Activated T-helper 1 cell treated with anti-CD3 and anti-CD28 coated beads, Interleukin-2, amount 50 U/mL, for 16 hours (primary cell): ENCODE results near the gene SFTA2.
"Not testable (repeated sequence)": the region's sequence is repeated elsewhere in the genome, so short reads cannot be mapped to it uniquely, and the experiment has no call there.

ENCODE experiments used
- DNase-seq, 2 donors: peaks; one replicate each; pipeline ENCODE4 v3.0.0-alpha.2; 2020; ENCODE audit warnings: low read depth in 1 of 2, low spot score in 1 of 2

The SFTA2 gene

DNA sequence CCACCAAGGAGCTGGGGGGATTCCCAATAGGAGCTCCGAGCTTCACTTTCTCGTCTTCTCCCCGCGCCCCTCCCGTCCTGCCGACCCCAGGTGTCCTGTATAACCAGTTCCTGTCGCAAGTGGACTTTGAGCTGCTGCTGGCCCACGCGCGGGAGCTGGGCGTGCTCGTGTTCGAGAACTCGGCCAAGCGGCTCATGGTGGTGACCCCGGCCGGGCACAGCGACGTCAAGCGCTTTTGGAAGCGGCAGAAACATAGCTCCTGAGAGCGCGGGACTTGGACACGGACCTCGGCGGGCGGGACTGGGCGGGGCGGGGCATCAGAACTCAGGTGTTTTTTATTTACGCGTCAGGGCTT, 18.3 kb downstream of the SFTA2 start:
- DNase-seq: no peak

DNA sequence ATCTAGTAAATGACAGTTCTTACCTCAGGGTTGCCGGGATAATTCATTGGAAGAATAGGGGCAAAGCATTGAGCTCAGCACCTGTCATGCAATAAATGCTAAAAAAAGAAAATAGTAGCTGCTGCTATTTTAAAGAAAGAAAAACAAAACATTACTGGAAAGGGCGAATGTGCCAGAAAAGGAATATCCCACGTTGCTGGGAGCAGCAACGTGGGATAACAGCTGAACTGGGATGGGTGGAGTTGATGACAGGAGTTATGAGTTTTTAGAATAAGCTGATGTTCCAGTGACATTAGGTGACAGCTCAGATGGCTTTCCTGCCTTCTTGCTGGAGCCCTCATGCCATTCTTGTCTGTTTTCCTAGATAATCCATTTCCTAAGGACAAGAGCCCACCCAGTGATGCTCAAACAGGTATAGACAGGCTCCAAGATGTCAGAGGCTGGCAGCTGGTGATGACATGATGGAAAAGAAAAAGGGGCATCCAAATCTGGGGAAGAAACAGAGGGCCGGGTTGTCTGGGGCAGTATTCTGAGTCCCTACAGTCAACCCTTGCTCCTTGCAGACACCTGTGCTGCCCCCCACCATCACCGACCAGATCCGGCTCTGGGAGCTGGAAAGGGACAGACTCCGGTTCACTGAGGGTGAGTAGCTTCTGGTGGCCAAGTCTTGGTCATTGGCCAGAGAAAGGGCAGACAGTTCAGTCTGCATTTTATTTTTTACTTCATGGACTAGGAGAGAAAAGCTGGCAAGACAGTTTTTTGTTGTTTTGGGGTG, 19.0 kb downstream of the SFTA2 start:
- DNase-seq: no peak

DNA sequence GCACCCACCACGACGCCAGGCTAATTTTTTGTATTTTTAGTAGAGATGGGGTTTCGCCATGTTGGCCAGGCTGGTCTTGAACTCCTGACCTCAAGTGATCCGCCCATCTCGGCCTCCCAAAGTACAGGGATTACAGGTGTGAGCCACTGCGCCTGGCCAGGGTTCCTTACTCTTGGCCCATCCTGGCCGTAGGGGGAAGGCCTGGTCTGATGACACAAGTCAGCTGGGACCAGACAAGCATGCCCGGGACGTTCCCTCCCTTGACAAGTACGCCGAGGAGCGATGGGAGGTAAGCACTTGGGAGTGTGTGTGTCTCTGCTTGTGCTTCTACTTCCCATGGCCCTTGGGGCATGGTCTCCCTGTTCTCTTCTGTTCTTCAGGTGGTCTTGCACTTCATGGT, 21.5 kb downstream of the SFTA2 start:
- not testable (repeated sequence) for DNase-seq

DNA sequence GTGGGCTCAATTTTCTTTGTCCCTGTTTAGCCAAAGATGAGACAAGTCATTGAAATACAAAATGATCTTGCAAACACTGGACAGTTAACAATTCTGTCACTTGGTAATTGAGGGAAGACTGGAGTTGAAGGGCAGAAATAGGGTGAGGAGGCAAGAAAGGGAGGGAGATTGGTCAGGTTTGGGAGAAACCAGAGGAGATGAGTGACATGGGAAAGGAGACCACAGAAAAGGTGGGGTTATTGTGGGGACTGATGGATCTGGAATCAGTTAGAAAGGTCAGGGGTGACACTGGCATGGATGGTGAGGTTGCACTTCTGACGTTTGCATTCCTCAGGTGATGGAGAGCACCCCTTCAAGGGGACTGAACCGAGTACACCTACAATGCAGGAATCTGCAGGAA, 23.3 kb downstream of the SFTA2 start:
- DNase-seq: no peak

DNA sequence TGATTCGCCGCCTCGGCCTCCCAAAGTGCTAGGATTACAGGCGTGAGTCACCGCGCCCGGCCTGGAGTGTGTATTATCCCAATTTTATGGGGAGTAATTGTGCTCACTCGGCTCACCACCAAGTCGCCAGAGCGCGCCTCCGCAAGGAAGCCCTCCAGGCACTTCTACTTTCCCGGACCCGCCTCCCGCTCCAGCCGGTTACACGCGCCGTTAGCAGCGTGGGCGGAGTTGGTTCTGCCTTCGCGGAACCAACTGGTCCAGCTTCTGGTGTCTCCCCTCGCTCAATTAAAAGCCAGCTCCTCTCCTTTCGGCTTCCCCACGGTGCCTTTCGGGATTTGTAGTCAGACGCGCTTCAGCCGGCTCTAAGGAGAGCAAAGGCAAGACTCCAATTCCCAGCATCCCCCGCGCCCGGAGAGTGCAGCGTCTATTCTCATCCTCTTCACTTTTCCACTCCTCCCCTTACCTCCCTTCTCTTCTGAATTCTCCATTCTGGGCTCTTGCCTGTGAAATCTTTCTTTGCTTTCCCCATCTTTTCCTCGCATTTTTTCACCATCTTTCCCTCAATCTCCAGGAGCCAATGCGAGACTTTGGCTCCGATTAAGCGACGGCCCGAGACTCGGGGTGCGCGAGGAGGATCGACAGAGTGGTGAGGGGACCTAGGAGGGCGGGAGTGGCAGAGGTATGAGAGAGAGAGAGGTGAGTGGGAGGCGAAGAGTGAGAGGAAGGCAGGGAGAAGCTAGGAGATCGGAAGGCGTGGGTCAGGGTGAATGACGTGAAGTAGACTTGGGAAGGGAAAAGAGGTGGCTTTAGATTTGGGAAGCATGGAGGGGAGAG, 24.0 kb downstream of the SFTA2 start, which contains the start of gene GTF2H4:
Gene GTF2H4, plus strand, starts transcription at position 450 of the 834 bp plus-strand sequence.
- peak; percentile 86 to 91 for DNase-seq

DNA sequence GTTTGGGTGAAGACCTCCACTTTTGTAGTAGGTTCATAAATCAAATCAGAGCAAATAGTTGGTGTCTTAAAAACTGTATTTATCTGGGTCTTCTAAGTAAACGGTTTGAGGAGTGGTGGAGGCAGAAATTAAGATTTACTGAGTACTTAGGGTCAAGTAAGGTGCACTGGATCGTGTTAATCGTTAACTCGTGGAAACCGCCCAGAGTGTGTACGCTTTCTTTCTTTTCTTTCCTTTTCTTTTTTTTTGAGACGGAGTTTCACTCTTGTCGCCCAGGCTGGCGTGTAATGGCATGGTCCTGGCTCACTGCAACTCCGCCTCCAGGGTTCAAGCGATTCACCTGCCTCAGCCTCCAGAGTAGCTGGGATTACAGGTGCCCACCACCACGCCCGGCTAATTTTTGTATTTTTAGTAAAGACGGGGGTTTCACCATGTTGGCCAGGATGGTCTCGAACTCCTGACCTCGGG, 24.6 kb downstream of the SFTA2 start:
- DNase-seq: not testable (repeated sequence)

DNA sequence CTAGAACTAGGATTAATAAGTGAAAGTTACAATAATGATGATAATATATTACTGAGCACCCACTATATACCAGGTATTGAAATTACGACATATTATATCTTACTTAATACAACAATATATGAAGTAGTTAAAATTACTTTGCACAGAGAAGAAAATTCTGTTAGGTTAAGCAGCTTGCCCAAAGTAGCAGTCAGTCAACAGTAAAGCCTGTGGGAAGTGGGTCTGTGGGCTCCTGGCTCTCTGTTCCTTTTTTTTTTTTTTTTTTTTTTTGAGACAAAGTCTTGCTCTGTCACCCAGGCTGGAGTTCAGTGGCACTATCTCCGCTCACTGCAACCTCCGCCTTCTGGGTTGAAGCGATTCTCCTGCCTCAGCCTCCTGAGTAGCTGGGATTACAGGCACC, 28.7 kb downstream of the SFTA2 start:
- DNase-seq: no peak

DNA sequence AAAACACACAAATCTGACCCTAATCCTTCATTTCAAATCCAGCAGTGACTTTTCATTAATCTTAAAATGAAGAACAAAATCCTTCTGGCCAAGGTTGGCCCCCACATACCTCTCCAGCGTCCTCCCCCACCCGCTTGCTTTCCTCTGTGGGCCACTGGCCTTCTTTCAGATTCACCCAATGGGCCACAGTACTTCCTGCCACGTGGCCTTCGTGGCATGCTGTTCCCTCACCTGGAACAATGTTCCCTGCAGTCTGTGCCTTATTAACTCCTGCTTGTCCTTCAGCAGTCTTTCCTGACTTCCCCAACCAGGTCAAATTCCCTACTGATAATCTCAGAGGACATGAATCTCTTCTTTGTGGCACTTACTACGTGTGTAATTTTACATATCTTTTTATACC, 29.3 kb downstream of the SFTA2 start:
- DNase-seq: no peak

DNA sequence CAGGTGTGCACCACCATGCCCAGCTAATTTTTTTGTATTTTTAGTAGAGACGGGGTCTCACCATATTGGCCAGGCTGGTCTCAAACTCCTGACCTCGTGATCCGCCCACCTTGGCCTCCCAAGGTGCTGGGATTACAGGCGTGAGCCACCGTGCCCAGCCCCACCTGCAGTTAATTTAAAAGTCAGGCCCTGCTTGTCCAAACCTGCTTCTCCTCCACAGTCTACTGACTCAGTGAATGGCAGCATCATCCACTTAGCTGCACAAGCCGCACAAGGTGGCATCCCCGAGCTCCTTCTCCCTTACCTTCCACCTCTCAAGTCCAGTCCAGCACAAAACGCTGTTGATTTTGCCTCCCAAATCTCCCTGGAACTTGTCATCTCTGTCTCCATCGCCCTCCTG, 29.8 kb downstream of the SFTA2 start:
- not testable (repeated sequence) for DNase-seq

DNA sequence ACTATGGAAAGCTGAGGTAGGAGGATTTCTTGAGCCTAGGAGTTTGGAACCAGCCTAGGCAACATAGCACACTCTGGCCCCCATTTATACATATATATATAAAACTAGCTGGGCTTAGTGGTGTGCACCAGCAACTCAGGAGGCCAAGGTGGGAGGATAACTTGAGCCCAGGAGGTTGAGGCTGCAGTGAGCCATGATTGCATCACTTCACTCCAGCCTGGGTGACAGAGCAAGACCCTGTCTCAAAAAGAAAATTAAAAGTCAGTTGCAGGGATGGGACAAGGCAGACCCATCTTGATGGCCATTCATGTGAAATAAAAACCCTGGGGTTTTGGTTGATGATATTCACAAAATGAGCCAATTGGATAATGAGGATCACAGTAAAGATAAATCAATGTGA, 30.5 kb downstream of the SFTA2 start:
- no peak for DNase-seq

DNA sequence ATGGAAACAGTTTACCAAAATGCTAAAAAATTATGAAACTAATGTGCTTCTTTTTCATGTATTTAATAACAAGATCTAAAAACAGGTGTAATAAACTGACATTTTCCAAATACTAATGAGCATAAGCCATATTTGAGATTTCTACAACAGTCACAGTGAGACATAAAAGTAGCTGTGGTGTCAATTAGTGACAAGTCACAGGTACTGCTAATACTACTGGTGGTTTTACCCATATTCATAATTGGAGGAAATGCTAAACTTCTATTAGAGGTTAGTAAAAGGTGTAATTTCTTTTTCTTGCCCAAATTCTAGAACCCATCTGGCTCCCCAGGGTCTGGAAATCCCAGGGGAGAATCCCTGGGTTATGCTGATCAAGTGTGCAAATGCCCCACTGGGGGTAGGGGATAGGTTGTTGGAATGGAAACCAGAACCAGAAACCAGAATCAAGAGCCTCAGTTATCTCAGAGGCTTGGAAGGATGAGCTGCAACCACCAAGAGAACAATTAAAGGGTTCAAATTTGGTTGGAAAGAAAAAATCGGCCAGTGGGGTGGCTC, 31.0 kb downstream of the SFTA2 start:
- DNase-seq: no peak

DNA sequence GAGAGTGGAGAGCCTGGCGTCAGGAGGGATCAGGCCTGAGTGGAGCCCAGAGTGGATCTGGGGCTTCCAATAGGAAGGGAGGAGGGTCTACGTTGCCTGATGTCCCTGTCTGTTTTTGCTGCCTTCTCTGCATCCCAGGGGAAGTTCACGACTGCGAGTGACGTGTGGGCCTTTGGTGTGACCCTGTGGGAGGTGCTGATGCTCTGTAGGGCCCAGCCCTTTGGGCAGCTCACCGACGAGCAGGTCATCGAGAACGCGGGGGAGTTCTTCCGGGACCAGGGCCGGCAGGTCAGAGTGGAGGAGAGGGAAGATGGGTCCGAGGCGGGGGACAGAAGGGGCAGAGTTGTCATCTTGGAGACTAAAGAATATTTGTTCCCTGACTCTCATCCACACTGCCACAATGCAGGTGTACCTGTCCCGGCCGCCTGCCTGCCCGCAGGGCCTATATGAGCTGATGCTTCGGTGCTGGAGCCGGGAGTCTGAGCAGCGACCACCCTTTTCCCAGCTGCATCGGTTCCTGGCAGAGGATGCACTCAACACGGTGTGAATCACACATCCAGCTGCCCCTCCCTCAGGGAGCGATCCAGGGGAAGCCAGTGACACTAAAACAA, 33.1 kb downstream of the SFTA2 start:
- no peak for DNase-seq

DNA sequence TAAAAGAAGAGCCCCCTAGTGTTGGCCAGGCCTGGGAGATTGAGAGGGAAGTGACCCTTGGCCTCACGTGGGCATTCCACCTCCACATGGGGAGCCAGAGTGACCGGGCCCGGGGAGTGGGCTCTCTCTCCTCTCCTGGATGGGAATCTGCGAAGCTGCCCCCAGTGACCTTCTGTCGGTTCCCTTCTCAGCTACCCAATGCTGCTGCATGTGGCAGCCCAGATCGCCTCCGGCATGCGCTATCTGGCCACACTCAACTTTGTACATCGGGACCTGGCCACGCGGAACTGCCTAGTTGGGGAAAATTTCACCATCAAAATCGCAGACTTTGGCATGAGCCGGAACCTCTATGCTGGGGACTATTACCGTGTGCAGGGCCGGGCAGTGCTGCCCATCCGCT, 34.1 kb downstream of the SFTA2 start:
- no peak for DNase-seq

DNA sequence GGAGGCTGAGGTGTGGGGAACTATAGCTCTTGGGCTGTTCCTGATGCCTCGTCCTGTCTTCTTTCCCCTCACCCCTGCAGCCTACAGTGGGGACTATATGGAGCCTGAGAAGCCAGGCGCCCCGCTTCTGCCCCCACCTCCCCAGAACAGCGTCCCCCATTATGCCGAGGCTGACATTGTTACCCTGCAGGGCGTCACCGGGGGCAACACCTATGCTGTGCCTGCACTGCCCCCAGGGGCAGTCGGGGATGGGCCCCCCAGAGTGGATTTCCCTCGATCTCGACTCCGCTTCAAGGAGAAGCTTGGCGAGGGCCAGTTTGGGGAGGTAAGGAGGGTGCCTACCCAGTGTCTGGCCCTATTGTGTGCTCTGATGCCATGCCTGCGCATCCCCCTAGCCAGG, 35.4 kb downstream of the SFTA2 start:
- DNase-seq: no peak

DNA sequence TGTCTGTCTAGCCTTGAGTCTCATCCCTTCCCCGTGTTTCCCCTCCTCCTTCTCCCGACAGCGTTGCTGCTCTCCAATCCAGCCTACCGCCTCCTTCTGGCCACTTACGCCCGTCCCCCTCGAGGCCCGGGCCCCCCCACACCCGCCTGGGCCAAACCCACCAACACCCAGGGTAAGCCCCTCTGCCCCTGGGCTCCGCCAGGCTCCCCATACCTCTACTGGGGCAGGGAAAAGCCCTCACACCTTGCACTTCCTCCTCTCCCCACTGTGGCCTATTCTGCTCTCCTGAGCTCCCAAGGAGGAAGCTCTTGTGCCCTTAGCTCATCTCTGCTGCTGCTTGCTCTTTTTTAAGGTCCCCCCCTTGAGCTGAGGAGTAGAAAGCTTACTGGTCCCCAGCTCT, 36.6 kb downstream of the SFTA2 start:
- DNase-seq: no peak

DNA sequence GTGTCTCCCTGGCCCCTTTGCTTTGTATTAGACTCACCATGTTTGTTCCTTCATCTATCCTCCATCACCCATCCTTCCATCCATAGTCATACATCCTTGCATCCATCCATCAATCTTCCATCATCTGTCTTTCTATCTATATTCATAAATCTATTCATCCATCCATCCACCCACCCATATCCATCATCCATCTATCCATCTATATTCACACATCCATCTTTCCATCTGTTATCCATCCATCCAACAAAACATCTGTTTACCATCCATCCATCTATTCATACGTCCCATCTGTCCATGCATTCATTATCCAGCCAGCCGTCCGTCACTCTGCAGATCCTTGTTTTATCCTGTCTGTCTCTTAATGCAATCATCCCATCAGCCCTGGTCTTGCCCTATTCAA, 37.0 kb downstream of the SFTA2 start:
- DNase-seq: no peak

DNA sequence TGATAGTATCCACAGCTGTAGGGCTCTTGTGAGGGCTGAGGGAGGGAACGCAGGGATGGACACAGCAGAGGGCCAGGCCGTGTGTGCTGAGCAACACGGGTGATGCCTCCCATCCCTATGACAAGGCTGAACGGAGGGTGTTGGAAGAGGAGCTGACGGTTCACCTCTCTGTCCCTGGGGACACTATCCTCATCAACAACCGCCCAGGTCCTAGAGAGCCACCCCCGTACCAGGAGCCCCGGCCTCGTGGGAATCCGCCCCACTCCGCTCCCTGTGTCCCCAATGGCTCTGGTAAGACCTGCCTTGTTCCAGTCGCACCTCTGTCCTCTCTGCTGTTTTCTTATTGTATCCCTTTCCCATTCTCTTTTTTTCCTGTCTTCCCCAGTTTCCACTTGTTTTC, 37.6 kb downstream of the SFTA2 start:
- DNase-seq: no peak

DNA sequence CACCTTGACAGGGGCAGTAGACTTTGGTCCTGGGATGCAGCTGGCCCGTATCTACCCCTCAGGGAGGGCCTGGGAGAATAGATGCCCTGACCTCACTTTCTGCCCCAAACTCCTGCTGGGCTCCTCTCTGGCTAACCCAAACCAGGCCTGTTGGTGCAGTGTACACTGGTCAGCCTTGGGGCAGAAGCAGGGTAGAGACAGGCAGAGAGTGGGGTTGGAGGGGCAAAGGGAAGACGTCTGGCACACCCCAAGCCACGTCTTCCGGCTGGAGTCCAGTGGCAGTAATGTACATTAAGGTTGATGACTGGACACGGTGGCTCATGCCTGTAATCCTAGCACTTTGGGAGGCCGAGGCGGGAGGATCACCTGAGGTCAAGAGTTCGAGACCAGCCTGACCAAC, 38.3 kb downstream of the SFTA2 start:
- DNase-seq: no peak

DNA sequence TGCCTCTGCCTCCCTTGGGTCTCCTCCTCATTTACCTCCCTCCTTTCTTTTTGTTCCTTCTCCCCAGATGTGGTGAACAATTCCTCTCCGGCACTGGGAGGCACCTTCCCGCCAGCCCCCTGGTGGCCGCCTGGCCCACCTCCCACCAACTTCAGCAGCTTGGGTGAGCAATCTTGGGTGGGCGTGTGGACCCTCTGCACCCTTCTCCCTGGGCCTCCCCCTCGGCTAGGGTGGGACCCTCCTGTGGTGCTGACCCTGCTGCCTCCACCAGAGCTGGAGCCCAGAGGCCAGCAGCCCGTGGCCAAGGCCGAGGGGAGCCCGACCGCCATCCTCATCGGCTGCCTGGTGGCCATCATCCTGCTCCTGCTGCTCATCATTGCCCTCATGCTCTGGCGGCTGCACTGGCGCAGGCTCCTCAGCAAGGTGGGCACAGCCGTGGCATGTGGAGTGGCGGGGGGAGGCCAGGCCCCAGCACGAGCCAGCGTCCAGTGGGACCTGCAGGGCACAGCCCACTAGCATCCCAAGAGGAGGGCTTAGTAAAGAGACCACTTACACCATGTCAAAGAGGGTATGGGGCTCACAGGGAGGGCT, 38.9 kb downstream of the SFTA2 start:
- DNase-seq: no peak

DNA sequence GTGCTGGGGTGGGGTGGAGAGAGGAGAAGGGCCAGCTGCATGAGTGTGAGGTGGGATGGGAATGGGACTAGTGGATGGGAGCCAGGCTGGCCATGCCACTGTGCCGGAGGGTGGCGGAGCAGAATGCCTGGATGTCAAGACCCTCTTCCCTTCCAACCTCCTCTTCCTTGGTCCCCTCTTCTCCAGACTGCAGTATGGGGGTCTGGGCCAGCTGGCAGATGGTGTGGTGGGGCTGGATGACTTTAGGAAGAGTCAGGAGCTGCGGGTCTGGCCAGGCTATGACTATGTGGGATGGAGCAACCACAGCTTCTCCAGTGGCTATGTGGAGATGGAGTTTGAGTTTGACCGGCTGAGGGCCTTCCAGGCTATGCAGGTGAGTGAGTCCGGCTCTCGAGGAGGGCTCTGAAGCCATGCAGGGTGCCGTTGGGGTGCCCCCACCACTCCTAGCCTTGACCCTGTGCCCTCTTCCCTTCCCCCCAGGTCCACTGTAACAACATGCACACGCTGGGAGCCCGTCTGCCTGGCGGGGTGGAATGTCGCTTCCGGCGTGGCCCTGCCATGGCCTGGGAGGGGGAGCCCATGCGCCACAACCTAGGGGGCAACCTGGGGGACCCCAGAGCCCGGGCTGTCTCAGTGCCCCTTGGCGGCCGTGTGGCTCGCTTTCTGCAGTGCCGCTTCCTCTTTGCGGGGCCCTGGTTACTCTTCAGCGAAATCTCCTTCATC, 40.0 kb downstream of the SFTA2 start:
- DNase-seq: no peak

DNA sequence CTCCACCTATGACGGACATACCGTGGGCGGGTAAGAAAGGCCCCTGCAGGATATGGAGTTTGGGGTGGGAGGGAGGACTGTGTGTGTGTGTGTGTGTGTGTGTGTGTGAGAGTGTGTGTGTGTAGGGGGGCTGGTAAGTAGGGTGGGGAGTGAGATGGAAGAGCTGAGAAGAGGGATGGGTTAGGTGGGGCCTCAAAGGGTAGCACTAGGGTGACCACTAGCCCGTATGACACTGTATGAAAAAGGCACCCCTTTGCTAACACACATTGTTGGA, 40.6 kb downstream of the SFTA2 start:
- no peak for DNase-seq
